ENCODE data around the gene PSMG4.

Gene PSMG4

DNA sequence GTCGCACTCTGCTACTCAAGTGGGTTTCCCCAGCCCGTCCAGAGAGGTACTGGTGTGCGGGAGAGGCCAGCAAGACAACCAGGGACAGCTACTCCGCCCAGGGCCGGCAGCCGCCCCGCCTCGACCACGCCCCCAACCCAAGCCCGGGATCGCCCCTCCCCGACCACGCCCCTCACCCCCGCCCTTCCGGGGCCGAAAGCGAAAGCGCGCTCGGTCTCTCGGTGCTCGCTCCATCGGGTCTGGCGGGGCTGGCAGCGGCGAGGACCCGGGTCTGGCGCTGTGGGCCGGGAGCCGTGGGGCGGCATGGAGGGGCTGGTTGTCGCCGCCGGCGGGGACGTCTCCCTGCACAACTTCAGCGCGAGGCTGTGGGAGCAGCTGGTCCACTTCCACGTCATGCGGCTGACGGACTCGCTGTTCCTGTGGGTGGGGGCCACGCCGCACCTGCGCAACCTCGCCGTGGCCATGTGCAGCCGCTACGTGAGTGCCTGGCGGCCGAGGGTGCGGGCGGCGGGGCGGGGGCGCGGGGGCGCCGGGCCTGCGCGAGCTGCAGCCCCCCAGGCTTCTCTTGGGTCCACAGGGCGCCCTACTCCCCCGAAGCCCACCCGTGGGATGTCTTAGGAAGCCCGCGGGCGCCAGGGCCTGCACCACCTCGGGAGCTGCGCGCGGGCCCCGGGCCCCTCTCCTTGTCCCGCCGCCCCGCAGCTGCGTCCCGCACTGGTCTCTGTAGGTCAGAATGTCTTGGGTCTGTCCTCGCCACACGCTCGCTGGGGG is at the start of gene PSMG4:
Gene PSMG4, plus strand, starts transcription at position 228 of the 771 bp plus-strand sequence. Its CDS starts 76 bp downstream, at position 304.
- peak; percentile 88 to 97 for DNase-seq (ENCODE audit: low read depth in 1 of 2, low spot score in 1 of 2)

GRCh38 chr6:3209114-3210023 is 49.4 kb upstream of the PSMG4 start:
- DNase-seq (ENCODE audit: low read depth in 1 of 2, low spot score in 1 of 2), result no peak

DNA sequence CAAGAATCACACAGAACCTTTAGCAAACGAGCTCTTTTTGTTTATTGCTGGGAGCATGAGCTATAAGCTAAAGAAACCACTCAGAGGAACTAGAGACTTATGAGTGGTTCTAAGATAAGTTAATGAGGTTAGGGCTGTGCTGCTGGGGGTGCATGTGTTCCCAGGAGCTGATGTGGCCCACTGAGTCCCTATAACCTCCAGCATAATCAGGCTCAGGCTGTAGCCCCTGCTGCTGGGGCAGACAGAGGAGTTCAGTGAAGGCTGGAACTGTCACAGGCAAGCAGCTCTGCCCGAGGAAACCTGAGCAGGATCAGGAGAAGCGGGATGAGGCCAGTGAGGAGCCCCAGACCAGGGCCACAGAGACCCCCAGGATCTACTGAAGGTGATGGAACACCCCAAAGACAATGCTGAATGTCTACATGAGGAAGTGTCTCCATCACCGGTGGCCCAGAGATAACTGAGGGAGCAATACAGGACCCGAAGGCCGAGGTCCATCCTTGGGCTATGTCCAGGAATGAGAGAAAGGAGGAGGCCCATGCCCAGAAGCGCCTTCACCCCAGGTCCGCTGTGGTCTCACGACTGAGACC is 48.6 kb upstream of the PSMG4 start:
- DNase-seq (ENCODE audit: low read depth in 1 of 2, low spot score in 1 of 2), result no peak

GRCh38 chr6:3211681-3212080 is 47.1 kb upstream of the PSMG4 start:
- DNase-seq (ENCODE audit: low read depth in 1 of 2, low spot score in 1 of 2), result no peak

GRCh38 chr6:3212261-3212660 is 46.5 kb upstream of the PSMG4 start:
- no peak for DNase-seq (ENCODE audit: low read depth in 1 of 2, low spot score in 1 of 2)

GRCh38 chr6:3213334-3213695 is 45.4 kb upstream of the PSMG4 start:
- no peak for DNase-seq (ENCODE audit: low read depth in 1 of 2, low spot score in 1 of 2)

- DNase-seq (ENCODE audit: low read depth in 1 of 2, low spot score in 1 of 2), result no peak
Measured at GRCh38 chr6:3214898-3215297, 43.8 kb upstream of the PSMG4 start.

DNA sequence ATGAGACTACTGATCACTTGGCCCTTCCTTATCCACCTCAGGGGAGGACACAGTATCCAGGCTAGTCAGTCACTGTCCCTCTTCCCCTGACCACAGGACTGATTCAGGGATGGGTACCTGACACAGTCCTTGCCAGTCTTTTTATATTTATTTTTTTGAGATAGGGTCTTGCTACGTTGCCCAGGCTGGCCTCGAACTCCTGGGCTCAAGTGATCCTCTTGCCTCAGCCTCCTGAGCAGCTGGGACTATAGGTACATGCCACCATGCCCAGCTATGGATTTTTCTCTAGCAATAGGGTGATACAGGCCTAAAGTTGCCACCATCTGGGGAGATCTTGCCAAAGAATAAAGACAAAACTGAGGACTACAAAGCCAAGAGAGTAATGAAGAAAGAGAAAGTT is 41.5 kb upstream of the PSMG4 start:
- no peak for DNase-seq (ENCODE audit: low read depth in 1 of 2, low spot score in 1 of 2)

- no peak for DNase-seq (ENCODE audit: low read depth in 1 of 2, low spot score in 1 of 2)
Measured at GRCh38 chr6:3218266-3218665, 40.5 kb upstream of the PSMG4 start.

GRCh38 chr6:3220366-3220765 is 38.4 kb upstream of the PSMG4 start:
- no peak for DNase-seq (ENCODE audit: low read depth in 1 of 2, low spot score in 1 of 2)

DNA sequence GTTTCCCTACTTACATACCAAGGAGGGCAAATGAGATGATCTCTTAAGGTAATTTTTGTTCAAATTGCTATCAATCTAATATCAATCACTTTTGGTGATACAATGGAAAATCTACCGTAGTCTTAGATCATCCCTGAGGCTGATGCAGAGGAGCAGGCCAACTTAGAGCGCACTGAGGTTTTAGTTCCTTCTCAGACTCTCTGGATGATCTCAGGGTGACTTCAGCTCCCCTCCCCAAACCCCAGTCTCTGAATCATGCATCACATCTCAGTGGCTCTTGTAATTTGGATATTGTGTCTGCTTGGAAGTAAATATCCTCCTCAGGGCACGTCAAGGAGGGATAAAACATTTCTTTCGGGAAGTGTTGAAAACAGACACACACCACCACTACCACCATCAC is 37.2 kb upstream of the PSMG4 start:
- no peak for DNase-seq (ENCODE audit: low read depth in 1 of 2, low spot score in 1 of 2)

DNA sequence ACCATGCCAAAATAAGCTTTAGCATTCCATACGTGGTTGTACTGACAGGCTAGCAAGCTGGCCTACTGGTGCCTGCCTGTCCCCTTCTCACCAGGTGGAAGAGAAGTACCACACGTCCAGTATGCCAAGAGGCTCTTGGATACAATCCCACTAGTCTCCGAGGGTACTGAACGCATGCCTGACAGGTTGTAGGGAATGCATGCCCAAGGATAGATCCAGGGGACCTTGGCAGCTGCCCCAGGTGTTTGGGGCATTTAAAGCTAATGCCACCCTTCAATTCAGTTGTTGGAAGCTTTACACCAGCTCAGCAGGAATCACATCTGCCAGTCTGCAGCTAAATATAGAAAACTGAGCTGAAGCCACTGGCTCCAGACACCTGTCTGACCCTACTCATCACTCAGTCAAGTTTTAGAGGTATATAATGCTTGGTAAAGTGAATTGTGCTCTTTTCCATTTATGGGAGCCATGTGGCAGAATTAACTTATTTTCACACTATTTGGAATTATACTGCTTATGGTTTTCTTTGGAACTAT is 36.2 kb upstream of the PSMG4 start:
- no peak for DNase-seq (ENCODE audit: low read depth in 1 of 2, low spot score in 1 of 2)

DNA sequence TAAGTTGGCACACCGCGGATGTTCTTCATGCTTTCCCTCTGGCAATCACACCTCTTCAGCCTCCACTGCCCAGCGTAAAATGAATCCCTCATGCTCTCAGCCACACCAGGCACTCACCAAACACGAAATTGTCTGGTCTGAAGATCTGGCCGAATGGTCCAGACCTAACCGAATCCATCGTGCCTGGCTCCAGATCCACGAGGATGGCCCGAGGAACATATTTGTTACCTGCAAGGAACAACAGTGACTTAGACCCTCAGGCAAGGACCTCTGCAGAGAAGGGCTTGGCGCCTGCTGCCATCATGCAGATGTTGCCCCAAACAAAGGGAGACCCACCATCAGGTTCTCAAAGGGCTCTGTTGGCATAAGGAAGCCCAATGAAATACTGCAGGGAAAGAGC is 32.7 kb upstream of the PSMG4 start:
- DNase-seq (ENCODE audit: low read depth in 1 of 2, low spot score in 1 of 2), result no peak

DNA sequence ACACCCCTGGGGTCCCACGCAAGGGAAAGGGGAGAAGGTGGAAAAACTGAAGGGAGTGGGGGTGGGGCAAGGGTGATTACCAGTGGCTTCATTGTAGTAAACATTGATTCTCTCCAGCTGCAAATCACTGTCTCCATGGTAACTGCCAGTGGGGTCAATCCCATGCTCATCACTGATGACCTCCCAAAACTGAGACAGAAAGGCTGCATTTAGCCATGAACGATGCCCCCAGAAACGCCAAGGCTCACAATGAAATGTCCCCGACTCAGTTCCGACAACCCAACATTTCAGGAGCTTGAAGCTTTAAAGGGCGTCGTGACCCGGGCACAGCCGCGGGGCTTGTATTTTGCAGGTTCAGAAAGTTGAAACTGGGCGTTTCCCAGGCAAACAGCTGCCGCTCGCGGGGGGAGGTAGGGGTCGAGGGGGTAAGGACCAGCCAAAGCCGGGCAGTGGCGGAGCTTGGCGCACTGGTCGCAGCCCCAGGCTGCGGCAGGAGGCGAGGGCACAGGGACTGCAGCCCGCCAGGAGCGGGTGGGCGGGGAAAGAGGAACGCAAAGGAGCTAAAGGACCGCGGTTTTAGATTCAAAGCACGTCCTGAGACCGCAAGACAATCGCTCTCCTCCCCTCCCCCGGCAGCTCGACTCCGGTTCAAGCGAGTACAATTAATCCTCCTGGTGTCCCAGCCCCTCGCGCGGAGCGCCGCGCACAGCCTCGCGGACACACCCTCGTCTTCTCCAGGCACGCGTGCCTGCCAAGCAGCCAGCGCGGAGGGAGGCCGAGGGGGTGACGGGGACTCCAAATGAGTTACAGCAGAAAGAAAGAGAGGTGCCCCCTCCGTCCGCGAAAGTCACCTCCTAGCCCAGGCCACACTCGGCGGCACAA is 32.0 kb upstream of the PSMG4 start:
- DNase-seq (ENCODE audit: low read depth in 1 of 2, low spot score in 1 of 2), result no peak

GRCh38 chr6:3227363-3228045 is 31.2 kb upstream of the PSMG4 start, which contains the start of gene TUBB2B:
Gene TUBB2B, minus strand, starts transcription at chr6:3227653. Its CDS starts 110 bp downstream, at chr6:3227543.
- DNase-seq (ENCODE audit: low read depth in 1 of 2, low spot score in 1 of 2), result no peak

GRCh38 chr6:3228046-3228671 is 30.6 kb upstream of the PSMG4 start:
- DNase-seq (ENCODE audit: low read depth in 1 of 2, low spot score in 1 of 2), result no peak

DNA sequence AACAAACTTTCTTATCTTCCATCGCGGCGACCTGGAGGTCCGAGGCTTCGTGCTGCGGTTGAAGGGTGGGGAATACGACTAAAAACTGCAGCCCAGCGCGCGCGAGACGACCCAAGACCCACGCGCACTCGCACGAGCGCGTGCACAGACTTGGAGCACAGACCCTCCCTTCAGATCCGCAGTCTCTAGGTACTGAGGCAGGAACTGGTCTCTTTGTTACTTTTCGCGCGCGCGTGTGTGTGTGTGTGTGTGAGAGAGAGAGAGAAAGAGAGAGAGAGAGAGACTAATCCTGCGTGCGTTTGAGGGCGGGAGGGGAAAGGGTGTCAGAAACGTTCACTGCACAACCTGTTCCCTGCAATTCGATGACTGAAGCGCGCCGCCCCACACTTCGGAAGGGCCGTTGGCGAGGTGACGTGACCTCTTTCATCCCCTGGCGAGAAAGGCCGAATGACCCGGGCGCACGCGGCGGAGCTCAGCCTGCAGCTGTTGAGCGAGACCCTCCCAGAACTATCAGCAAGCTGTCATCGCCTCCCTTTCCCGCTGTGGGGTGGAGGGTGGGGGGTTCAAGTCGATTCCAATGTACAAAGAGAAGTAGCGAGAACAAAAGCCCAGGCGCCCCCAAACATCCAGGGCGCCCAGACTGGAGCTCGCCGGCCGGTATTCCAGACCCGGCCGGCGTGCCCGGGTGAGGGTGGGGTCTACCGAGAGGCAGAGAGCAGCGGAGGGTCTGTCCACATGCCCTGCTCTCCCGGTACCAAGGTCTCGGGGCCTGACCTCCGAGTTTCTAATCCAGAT is 29.8 kb upstream of the PSMG4 start:
- no peak for DNase-seq (ENCODE audit: low read depth in 1 of 2, low spot score in 1 of 2)

- DNase-seq (ENCODE audit: low read depth in 1 of 2, low spot score in 1 of 2), result no peak
Measured at GRCh38 chr6:3229566-3230178, 29.1 kb upstream of the PSMG4 start.

Data from stimulated activated CD4-positive, alpha-beta T cell treated with anti-CD3 and anti-CD28 coated beads, Interleukin-15, amount 100 ng/mL, for 1 hour (primary cell).